GM19035 (cell line): ENCODE measurements around the gene NAPEPLD.
"Not testable (repeated sequence)": the region's sequence is repeated elsewhere in the genome, so short reads cannot be mapped to it uniquely, and the experiment has no call there.

Experiments
- ATAC-seq: cut with Tn5 transposase; IDR thresholded peaks from one replicate; pipeline ENCODE4 v1.9.1; 2021; ENCODE audit not compliant: unreplicated experiment

The NAPEPLD gene

DNA sequence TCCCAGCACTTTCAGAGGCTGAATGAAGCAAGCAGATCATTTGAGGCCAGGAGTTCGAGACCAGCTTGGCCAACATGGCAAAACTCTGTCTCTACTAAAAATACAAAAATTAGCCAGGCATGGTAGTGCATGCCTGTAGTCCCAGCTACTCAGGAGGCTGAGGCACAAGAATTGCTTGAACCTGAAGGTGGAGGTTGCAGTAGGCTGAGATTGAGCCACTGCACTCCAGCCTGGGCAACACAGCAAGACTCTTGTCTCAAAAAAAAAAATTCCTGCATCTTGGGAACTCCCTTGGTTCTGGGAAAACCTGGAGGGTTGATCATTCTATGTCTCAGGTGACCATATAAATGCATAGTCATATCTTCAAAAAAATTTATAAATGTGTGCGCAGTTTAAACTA is 4.1 kb downstream of the NAPEPLD start:
- not testable (repeated sequence) for ATAC-seq

DNA sequence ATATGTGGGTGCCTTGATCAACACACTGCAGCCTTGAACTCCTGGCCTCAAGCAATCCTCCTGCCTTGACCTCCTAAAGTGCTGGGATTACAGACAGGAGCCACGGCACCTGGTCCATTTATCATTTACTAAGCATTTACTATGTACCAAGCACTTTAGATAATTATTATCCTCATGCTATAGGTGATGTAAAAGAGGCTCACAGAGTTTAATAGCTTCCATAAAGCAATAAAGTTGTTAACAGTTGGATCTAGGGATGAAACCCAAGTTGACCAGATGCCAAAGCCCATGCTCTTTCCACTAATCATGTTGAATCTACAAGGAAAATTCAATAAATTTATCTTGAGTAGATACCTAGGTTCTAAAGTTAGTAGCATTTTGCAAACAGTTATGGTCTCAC is 5.0 kb downstream of the NAPEPLD start:
- no peak for ATAC-seq

DNA sequence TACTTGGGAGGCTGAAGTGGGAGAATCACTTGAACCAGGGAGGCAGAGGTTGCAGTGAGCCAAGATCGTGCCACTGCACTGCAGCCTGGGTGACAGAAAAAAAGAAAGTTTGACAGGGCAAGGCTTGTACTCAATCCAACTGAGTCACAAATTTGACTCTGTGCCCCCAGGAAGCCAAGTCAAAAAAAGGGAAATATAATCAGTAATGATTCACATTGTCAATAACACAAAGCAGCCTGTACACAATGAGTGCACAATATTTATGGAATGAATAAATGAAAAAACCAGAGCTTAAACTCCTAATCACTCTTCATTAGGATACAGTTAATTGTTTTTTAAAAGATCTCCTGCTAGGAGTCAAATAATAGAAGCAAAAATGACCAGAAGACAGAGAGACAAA is 6.4 kb downstream of the NAPEPLD start:
- no peak for ATAC-seq

GRCh38 chr7:103141753-103142404 is 7.0 kb downstream of the NAPEPLD start:
- ATAC-seq, result no peak

DNA sequence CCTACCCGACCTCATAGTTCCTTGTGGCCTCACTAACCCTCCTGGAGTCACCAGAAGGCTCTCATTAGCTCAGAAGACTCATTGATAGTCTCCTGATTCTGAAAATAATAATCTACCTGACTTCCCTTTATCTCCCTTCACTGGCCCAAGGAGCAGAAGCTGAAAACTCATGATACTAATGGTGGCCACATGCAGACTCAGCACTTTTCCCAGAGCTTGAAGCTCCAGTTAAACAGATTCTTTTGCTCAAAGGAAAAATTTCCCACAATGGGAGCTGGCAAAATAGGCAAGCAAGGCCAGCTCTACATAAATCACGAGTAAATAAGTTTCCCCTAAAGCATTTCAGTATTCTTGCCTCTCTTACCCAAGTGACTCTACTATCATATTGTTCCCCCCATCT is 8.2 kb downstream of the NAPEPLD start:
- no peak for ATAC-seq

DNA sequence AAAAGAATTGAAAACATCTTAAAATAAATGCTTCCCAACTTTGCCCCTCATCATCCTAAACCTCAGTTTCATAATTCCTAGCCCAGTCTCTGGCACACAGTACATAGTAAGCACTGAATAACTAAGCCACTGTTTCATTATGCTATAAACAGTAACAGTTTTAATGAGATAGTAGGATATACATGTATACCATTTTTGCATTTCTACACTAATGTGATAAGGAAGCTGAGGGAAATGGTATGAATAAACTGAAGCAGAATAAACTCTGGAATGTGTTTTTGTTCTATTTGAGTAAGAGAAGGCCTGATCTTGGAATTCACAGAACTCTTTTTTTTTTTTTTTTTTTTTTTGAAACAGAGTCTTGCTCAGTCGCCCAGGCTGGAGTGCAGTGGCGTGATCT is 8.8 kb downstream of the NAPEPLD start:
- ATAC-seq, result no peak

GRCh38 chr7:103134836-103135554 is 13.9 kb downstream of the NAPEPLD start:
- ATAC-seq, result no peak

DNA sequence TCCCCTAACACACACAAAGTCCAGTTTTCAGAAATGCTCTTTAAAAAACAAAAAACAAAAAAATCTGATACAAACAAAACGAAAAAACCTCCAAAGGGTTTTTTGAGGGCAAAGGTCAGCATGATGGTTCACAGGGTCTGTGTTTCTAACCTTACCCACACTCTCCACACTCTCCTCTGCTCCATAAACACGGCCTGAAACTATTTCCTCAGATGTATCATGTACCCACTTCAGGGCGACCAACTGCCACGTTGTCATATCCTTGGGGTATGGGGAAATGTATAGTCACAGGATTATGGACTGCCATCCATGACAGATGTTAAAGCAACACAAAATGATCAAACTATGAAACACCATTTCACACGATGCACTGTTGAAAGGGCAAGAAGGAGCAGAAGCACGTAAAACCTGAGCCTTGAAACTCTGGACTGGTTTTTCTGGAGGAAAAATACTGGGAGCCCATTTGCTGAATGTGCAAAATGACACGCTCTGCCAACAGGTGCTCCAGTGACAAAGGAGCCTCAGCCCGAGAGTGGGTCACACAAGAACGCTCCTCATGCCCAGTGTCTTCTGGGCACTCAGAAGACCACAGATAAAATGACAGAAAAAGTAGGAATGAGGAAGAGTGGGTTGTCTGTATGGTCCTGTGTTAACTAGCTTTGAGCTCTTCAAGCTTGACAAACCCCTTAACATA is 15.8 kb downstream of the NAPEPLD start:
- ATAC-seq, result no peak

GRCh38 chr7:103130901-103131624 is 17.8 kb downstream of the NAPEPLD start:
- ATAC-seq, result no peak

- ATAC-seq, result no peak
Observed at GRCh38 chr7:103129702-103130549, 19.0 kb downstream of the NAPEPLD start.

- no peak for ATAC-seq
Observed at GRCh38 chr7:103127006-103127405, 21.9 kb downstream of the NAPEPLD start.

DNA sequence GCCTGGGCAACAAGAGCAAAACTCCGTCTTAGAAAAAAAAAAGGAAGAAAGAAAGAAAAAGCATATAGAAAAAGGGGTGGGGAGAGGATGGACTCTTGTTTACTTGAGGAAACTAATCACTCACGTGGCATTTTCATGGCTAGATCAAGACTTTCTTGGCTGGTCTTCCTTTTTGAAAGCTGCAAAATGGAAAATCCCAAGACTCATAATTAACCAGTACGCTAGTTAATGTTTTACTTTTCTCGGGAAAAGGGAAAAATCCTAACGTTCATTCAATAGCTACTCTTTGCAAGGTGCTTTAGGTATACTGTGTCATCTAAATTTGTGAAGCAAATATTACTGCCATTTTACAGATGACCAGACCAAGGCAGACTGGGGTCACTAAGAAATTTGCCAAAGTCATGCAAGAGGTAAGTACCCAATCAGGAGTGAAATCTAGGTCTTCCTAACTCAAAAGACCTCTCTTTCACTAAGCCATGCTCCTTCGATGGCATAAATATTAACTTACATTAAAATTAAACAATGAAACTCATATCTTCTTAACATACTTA is 24.4 kb downstream of the NAPEPLD start:
- no peak for ATAC-seq

DNA sequence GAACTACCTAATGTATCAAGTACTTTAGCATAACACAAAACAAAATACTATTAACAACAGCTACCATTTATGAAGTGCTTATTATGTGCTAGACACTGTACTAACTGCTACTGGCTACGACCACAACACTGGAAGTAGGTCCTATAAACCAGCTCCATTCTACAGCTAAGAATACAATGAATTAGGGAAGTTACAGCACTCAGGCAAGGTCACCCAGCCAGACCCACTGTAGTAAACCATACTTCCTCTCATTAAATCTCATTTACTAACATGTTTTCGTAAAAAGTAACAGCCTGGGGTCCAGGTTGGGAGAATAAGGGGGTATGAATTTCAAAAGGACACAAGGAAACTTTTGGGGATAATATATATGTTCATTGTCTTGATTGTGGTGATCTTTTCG is 25.4 kb downstream of the NAPEPLD start:
- no peak for ATAC-seq

GRCh38 chr7:103121641-103122040 is 27.3 kb downstream of the NAPEPLD start:
- no peak for ATAC-seq

DNA sequence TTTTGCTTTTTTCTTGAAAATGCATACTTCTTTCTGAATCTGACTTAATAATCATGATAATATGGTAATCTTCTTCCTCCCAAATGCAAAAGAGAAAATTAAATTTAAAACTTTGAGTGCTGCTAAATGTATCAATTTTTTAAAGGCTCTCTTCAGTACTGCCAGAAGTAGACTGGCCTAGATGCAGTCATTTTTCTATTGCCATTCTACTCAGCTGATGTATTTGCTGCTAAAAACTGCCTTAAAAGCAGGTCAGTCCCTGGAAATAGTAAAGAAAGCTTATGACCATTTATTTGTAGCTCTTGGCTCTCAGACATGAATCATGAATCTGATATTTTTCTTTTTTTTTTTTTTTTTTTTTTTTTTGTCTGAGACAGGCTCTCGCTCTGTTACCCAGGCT is 28.5 kb downstream of the NAPEPLD start:
- ATAC-seq, result no peak

- ATAC-seq, result no peak
Observed at GRCh38 chr7:103119791-103120291, 29.1 kb downstream of the NAPEPLD start.

DNA sequence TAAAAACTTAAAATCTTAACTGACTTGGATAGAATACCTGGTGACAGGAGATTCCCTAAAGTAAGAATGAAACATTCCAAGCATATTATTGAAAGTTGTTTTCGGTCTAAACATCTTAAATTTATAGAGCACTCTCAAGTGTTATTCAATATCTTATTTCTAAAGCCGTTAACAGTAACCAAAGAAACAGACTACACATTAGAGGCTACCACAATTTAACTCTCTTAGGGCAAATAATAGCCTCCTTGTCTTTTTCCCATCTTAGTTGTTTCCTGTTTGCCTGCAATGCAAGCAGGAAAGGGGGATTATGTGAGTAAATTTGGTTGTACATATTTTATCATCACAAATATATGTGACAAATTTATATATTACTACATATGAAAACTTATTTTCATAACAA is 31.4 kb downstream of the NAPEPLD start:
- ATAC-seq, result no peak

DNA sequence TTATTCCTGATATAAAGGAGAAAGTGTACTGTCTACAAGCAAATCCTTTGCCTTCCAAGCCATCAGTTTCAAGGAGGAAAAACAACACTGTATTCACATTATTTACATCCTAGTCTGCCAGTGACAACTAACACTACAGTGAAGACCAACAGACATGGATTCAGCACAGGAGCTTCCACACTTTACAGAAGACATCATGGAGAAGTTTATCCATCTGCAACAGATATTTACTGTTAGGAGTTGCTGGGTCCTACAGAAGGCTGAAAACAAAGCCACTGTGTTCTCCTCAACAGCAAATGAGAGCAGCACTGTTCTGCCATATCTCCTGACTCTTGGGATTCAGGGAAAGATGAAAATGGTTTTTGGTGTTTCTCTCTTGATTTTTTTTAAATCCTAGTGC is 31.9 kb downstream of the NAPEPLD start:
- ATAC-seq, result no peak

DNA sequence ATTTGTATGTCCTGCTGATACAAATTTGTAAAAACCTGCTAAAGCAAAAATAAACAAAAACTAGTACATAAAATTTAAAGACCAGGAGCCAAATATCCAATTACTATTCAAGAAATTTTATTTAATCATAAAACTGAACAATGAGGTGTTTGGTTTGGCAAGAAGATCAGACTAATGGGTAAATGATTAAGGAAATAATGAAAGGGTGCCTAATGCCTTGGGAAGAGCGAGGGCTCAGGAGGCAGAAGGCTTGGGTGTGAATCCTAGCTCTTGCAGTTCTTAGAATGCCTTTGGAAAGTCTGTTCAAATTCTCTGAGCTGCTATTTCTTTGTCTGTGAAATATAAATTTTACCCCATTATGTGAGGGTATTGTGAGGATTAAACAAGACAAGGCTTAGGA is 32.4 kb downstream of the NAPEPLD start:
- ATAC-seq, result no peak

- ATAC-seq, result no peak
Observed at GRCh38 chr7:103115771-103116170, 33.1 kb downstream of the NAPEPLD start.
